T47D (cell line): ENCODE measurements around the gene DNM3.
"Not testable (repeated sequence)": the region's sequence is repeated elsewhere in the genome, so short reads cannot be mapped to it uniquely, and the experiment has no call there.

Experiments used
- DNase-seq, 2 experiments: peaks; one replicate each; pipeline versions ENCODE4 v3.0.0 to v3.0.0-alpha.2; 2011 to 2012; ENCODE audit warnings: low read depth in 1 of 2, low spot score in 1 of 2
- JUND ChIP-seq: IDR thresholded peaks from 2 replicates; pipeline ENCODE4 v1.6.1; 2012; ENCODE audit warnings: low read depth
- in situ Hi-C: cut with HindIII; loops from 2 replicates; pipeline ENCODE4 v1.10.0; 2016; ENCODE audit warnings: low sequenced_read_pairs, low pct_unique_long_range_greater_than_20kb

The DNM3 gene

GRCh38 chr1:172411791-172412338, 570.6 kb downstream of the DNM3 start:
- no peak for DNase-seq
- in situ Hi-C loops: no loop called here
- no peak for TF ChIP-seq JUND

- in situ Hi-C loops: no loop called here
- DNase-seq: no peak
- TF ChIP-seq JUND: no peak
Observed at GRCh38 chr1:172414331-172414730, 573.0 kb downstream of the DNM3 start.

- no peak for DNase-seq
- no peak for TF ChIP-seq JUND
- in situ Hi-C loops: no loop called here
Observed at GRCh38 chr1:172416496-172417035, 575.3 kb downstream of the DNM3 start.

- DNase-seq: no peak
- in situ Hi-C loops: no loop called here
- TF ChIP-seq JUND: no peak
Observed at GRCh38 chr1:172417557-172417956, 576.3 kb downstream of the DNM3 start.

- in situ Hi-C loops: no loop called here
- TF ChIP-seq JUND: no peak
- no peak for DNase-seq
Observed at GRCh38 chr1:172420385-172420784, 579.1 kb downstream of the DNM3 start, which contains the start of gene C1orf105. Gene C1orf105 (plus strand): TSS chr1:172420685. CDS start chr1:172420886, 201 bp downstream.

- TF ChIP-seq JUND: no peak
- no peak for DNase-seq
- in situ Hi-C loops: no loop called here
Observed at GRCh38 chr1:172421974-172422604, 580.8 kb downstream of the DNM3 start.

GRCh38 chr1:172423336-172423735, 582.0 kb downstream of the DNM3 start:
- in situ Hi-C loops: no loop called here
- no peak for DNase-seq
- no peak for TF ChIP-seq JUND

- no peak for DNase-seq
- TF ChIP-seq JUND: no peak
- in situ Hi-C loops: no loop called here
Observed at GRCh38 chr1:172425339-172425738, 584.0 kb downstream of the DNM3 start.

- in situ Hi-C loops: no loop called here
- no peak for DNase-seq
- no peak for TF ChIP-seq JUND
Observed at GRCh38 chr1:172427191-172427590, 585.9 kb downstream of the DNM3 start.

- peak; percentile 46 to 84 for DNase-seq
- no peak for TF ChIP-seq JUND
- in situ Hi-C loops: no loop called here
Observed at GRCh38 chr1:172429331-172430127, 588.2 kb downstream of the DNM3 start.

GRCh38 chr1:172430128-172430454, 588.8 kb downstream of the DNM3 start:
- no peak for DNase-seq
- no peak for TF ChIP-seq JUND
- in situ Hi-C loops: no loop called here

GRCh38 chr1:172431204-172431603, 589.9 kb downstream of the DNM3 start:
- in situ Hi-C loops: no loop called here
- DNase-seq: no peak
- TF ChIP-seq JUND: no peak

GRCh38 chr1:172431721-172432192, 590.5 kb downstream of the DNM3 start:
- in situ Hi-C loops: no loop called here
- peak in 1 of 2 experiments; percentile 61 for DNase-seq
- TF ChIP-seq JUND: no peak

- in situ Hi-C loops, DNase-seq: not testable (repeated sequence)
Observed at GRCh38 chr1:172437183-172437582, 595.9 kb downstream of the DNM3 start.
